CD4-positive, alpha-beta T cell treated with Interleukin-6 for 4 hours (primary cell): Measurements from ENCODE around the gene TTC39A.
"Not testable (repeated sequence)": the region's sequence is repeated elsewhere in the genome, so short reads cannot be mapped to it uniquely, and the experiment has no call there.

ENCODE experiments used
- DNase-seq: peaks from one replicate; pipeline ENCODE4 v3.0.0-alpha.2; 2020; ENCODE audit warnings: mixed read lengths

The TTC39A gene

DNA sequence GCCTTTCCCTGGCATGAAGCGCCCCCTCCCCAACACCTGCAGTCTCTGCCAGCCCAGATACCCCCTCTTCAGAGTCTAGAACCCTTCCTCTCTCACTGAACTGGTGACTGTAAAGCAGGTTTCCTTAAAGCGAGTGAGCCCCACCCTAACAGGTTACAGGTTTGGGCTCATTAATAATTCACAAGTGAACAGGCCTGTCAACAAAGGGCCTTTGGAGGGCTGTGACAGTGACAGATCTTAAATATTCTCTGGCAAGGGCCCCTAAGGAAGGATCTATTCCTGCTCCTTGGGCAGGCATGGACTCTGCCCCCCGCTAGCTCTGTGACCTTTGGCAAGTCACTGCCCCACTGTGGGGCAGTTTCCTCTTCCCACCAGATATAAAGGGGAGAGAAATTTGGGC lies 5.6 kb upstream of the TTC39A start:
- DNase-seq: no peak

DNA sequence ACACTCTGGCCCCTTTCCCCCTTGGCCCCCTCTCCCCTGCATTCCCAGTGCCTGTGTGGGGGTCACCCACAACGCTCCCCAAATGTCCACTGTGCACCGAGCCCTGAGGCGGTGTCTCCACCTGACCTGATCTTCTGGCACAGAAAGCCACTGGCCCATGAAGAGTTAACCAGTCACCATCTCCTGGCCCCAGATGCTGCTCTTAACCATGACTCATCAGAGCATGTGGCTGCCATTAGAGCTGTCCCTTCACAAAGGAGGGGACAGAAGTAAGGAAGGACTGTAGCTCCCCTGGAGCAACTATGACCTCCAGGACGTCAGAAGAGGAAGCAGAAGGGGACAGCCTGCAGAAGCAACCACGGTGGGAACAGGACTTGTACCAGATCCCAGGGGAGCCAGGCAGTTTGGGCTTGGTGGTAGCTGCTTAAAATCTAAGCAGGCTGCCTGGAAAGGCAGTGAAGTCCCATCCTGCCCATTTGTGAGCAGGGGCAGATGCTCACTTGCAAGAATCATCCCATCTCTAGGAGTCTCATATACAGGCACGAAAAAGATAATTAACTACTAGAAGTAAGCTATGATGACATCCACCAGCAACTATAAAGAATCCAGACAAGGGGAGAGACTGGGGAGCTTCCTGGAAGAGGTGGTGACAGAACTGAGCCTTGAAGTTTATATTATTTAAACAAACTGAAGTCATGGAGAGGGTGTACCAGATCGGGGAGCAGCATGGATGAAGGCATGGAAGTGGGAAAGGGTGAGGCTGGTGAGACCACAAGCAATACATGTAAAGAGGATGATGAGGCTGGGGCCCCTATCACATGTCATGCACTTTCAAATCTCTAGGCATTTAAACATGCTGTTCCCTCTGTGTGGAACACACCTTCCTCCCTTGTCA lies 1.1 kb upstream of the TTC39A start:
- DNase-seq: no peak

DNA sequence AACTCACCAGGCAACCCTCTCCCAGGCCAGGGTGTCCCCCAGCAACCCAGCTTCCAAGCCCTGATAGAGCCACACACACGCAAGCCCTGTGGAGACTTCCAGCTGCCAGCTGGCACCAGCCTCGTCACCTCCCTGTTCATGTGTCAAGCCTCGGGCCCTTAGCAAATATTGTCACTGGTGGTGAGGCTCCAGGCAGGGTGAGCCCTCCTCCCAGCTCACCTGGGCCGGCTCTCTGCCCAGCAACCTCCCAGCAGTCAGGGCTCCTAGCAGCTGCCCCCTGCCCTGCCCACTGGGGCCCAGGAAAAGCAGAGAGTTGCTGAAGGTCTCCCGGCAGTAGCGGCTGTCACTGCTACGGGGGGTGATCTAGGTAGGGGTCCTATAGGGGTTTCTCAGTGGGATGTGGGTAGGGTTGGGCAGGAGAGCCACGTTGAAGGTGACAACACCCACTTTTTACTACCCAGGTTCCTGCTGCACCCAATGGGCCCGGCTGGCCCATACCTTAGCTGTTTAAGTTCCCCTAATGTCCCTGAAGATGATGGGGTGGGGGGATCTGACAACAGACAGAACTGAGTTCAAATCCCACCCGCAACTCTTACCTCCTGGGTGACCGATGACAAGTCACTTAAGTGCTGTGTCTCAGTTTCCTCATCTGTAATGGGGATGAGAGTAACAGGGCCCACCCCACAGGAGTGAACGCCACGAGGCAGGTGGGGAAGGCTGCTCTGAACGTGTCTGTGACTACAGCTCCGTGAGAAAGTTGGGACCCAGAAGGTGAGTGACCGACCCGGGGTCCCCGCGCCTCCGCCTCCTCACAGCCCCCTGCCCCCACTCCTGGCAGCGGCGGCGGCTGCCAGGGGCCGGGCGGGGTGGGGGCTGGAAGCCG lies 678 bp downstream of the TTC39A start:
- DNase-seq: no peak

DNA sequence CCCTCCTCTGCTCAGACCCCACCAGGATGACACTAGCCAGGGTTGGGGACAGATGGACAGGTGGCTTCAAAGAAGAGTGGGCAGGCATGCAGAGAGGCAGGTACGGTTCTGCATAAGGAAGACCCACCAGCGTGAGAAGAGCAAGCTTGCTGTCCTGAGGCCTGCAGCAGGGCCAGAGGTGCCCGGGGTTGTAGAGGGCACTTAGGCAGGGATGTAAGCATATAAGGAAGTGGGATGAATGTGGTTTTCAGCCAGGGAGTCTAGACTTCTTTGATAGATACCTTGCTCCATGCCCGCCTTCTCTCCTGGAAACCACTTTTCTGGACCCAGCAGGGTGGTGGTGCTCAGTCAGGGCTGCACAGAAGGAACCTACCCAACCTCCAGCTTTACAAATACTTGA lies 1.4 kb downstream of the TTC39A start:
- DNase-seq: no peak

DNA sequence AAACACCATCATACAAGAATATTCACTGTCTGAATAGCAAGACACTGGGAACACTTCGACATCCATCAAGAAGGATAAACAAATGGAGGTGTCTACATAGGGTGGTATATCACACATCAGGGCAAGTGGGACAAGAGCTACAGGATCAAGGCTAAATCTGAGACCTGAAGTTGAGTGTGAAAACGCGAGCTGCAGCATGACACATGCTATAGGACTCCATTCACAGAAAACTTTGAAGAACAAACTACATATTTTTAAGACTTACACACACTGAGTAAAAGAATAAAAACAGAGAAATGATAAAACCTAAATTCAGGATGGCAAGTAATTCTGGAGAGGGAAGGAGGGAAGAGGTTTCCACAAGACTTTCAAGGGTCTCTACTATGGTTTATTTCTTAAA lies 2.1 kb downstream of the TTC39A start:
- no peak for DNase-seq

DNA sequence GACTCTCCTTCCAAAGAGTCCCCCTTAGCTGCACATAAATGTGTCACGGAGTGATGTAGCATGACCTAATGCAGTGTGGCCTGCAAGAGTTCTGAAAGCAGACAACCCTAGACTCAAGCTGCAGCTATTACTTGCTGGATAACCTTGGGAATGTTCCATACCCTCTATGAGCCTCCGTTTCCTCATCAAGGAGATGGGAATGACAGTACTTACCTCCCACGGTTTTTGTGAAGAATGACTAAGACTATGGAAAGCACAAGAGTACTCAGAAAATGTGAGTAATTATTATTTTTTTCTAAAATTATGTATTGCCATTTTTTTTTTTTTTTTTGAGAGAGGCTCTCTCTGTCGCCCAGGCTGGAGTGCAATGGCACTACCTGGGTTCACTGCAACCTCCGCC lies 3.0 kb downstream of the TTC39A start:
- DNase-seq: no peak

DNA sequence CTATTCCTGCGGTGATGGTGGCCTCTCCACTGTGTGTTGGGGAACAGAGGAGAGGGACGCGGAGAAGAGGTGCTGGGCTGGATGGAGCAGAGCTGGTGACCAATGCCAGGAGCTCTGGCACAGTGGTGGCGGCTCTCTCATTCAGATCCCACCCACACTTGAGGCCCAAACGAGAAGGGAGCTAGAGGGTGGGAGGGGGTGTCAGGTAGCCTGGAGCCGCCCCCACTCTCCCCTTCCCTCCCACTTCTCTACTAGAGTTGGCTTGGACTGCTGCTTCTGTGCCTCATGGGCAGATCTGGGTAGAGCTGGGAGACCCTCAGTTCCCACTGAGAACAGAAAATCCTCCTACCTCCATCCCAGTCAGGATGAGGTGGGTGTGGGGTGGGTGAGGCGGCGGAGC lies 3.5 kb downstream of the TTC39A start:
- DNase-seq: no peak

DNA sequence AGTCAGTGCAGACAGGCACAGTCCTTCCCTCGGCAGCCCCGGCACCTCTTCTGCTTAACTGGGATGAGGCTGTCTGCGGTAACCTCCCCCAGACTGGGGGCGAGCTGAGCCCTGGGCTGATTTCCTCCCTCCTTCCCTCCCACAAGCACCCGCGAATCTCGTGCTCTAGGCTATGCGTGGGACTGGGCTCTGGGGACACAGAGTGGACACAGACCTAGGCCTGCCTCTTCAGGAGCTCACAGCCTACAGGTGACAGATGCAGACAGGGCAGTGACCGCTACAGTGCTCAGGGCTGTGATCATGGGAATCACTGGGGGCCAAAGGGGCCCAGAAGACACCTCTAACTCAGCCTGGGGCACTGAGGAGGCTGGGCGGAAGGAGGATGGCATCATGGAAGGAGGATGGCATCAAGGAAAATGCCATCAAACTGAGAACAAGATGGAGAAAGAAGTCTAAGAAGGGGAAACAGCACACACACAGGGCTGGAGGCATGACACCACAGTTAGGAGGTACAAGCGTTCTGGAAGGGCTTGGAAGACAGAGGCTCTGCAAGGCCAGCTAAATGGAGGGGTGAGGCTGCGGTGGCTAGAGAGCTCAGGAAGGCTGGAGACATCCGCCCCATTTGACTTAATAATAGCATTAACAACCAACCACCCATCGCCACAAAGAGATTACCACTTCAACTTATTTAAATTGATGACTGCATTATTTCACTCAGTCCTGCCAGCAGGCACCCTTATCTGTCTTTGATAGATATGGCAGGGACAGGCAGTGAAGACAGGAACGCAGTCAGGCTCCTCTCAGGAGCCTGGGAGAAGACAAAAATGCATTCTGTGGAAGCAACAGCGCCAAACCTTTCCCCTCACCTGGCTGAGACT lies 4.2 kb downstream of the TTC39A start:
- DNase-seq: no peak

DNA sequence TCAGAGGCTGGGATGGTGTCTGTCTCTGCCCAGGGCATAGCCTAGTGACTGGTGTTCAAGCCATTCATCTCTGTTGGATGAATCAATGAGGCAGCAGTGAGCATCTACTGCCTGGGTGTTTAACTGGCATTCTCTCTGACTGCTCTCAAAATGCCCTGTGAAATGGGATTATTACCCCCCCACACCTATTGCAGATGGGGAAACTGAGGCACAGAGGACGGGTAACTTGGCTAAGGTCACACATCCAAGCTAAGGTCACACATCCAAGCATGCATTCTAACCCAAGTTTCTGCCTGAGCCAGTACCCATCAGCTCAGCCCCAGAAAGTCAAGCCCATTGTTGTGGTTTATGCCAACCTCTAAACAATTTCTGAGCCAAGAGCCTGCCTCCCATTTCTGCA lies 5.0 kb downstream of the TTC39A start:
- DNase-seq: no peak

DNA sequence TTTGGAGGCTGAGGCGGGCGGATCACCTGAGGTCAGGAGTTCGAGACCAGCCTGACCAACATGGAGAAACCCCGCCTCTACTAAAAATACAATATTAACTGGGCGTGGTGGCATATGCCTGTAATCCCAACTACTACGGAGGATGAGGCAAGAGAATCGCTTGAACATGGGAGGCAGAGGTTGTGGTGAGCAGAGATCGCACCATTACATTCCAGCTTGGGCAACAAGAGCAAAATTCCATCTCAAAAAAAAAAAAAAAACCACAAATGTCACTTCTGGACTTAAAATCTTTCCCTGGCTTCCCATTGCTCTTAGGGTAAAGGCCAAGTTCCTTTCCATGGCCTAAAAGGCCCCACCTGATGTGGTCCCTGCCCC lies 5.4 kb downstream of the TTC39A start:
- not testable (repeated sequence) for DNase-seq

DNA sequence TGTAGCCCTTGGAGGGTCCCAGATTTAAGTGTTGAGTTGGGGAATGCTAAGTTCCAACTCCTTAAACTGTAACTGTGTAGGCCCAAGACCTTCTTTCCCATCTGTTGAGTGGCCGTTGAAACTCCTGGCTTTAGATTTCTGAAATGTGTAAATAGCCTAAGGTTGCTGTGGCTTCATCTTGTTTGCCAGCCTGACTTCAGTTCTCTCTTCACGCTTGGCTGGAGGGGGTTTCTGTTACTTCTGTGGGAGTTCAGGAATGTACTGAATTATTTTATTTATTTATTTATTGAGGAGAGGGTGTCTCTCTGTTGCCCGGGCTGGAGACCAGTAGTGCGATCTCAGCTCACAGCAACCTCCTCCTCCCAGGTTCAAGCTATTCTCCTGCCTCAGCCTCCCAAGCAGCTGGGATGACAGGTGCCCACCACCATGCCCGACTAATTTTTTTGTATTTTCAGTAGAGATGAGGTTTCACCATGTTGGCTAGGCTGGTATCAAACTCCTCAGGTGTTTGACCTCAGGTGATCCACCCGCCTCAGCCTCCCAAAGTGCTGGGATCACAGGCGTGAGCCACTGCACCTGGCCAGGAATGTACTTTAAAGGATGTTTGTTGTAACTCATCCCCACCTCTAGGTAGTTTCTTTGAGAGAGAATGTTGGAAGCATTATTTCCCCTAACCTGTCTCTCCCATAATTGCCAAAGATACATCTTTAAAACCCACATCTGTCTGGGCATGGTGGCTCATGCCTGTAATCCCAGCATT lies 5.9 kb downstream of the TTC39A start:
- DNase-seq: no peak

DNA sequence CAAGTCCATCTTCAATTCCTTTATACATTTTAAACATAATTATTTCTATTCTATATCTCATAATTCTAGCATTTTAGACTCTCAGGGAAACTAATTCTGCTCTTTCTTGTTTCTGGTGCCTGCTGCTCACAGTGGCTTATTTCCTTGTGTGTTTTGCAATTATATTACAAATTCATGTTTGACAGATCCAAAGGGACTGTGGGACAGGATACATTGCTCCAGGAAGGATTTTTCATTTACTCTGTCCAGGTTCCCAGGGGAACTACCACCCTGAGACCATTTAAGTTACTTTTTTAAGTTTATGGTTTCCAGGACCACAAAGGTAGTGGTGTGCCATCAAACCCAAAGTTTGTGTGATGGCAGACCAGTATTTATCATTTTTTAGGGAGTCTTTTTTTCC lies 6.6 kb downstream of the TTC39A start:
- no peak for DNase-seq

DNA sequence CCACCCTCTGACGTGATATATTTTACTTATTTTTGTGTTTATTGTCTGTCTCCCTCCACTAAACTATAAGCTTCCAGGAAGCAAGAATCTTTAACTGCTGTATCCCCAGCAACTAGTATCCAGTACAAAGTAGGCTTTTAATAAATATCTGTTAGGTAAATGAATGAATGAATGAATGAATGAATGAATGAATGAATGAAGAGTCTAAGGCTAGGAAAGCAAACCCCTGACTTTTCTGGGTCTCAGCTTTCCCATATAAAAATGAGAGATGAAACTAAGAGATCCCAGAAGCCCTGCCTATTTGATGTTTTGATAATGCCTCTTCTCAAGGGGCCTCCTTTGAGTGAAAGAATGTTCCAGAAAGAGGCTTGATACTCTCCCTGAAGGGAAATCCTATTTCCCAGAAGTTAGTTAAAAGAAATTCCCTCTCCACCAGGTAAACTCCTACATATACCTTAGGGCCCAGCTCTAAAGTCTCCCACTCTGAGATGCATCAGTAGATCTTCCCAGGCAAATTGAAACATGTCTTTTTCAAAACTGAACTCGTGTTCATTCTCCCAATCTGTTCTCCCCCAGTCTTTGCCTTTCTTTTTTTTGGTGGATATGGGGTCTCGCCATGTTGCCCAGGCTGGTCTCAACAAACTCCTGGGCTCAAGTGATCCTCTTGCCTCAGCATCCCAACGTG lies 7.8 kb downstream of the TTC39A start:
- no peak for DNase-seq

DNA sequence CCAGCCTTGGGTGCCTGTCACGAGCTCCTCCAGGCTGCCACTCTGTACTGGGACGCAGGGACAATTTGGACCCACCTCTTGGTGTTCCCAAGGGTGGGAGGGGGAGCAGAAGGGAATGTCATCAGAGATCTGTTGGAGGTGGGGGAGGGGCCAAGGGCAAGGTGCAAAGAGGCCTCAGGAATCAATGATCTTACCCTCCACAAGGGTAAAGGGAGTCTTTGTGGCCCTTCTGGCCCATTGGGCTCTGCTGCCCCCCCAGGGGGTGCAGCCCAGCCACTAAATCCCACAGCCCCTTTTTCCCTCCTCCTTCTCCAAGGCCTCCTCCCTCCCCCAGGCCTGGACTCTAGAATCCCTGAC lies 8.5 kb downstream of the TTC39A start:
- no peak for DNase-seq

DNA sequence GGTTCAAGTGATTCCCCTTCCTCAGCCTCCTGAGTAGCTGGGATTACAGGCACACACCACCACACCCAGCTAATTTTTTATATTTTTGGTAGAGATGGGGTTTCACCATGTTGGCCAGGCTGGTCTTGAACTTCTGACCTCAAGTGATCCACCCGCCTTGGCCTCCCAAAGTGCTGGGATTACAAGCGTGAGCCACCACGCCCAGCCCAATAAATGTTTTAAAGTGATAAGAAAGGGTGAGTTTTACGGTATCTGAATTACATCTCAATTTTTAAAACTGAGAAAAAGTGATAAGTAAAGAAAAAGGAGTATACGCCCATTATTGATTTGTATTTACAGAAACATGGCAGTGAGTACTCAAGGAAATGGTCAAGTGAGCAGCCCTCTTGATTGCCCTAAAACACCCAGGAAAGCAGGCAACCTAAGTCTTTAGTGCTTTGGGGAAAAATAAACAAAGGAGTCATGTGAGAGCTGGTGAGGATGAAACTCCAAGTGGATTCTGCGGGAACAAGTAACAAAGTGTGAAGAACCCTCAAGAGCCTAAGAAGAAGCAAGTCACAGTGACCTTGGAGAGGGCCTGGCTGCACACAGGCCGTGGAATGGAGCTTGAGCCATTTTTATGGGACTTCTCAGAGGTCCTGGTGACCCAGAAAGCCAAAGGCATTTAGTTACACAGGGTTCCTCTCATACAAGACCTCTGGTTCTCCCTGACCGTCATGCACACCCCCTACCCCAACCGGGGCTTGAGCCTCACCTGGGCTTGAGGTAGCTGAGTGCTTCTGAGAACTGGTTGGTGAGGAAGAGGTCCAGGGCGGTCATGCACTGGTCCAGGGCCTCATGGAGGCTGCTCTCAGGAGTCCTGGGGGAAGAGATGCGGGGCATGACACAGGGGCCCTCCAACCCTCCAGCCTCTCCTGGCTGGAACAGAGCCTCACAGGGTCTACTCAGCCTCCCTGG lies 9.1 kb downstream of the TTC39A start:
- DNase-seq: no peak

DNA sequence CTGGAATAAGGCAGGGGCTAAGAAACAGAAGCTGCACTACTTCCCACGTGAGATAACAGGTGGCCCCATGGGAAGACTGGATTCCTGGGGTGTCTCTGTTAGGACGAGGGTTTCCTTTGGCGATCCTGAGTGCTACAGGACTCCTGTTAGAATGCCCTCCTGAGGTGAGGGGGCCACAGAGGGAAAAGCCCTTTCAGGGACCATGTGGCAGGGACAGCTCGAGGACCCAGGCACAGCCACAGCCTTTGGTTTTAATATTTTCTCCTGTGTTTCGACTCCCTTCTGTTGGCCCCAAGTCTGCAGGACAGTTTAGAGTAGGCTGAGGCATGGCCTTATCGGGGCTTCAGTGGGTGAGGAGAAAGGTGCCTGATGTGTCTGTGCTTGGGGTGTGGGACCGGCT lies 12.6 kb downstream of the TTC39A start:
- no peak for DNase-seq

DNA sequence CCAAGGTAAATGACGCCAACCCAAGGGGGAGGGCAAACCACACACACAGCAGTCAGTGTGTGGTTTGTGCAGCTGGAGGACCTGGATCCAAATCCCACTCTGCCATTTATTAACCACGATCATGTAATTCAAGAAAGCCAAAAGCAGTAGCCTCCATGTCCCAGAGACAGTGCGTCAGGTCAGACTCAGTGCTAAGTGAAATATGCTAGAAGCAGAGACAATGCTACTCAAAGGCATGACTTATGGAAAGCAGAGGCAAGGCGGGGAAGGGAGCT lies 13.6 kb downstream of the TTC39A start:
- DNase-seq: no peak

DNA sequence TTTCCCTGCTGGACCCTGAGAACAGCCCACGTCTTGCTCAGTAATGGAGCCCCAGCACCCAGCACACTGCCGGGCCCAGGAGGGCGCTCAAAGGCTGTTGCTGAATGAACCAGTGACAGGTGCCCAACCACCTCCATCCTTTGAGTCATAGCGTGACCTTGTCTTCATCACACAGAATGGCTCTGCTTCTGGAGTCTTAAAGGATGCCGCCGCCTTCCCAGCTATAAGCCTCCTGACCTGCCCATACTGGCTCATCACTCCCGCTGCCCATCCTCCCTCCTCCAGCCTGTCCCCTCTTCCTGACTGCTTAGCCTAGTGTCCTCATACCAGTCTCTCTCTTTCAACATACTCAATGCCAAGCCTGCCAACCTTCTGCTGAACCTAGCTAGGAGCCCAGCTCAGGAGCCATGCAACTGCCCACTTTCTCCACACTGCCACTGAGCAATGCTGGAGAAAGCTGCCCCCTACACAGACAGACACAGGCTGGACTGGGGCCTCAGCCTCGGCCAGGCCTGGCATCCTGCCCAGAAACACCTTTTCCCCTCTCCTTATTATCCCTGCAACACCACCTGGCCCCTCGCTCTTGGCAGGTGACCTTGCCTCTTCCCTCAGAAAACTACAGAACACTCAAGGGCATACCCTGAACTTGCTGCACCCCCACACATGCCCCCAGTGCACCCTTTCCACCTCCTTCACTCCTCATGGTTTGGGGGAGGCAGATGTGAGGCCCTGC lies 14.1 kb downstream of the TTC39A start:
- no peak for DNase-seq

DNA sequence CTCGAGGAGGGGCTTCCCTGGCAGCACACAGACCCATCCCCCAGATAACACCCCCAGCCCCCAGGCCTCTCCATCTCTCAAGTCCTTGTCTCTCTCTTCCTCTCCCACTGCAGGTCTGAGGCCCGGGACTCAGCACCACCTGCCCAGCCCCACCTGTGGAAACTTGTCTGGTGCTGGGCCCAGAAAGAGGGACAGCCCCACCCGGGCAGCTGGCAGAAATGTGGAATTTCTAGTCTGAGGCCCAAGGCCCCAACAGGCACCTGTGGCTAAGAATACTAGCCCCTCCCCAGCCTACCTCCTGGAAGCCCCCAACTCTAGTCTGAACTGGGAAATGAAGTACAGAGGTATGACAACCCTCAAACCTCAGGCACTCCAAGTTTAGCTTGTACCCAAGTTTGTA lies 15.4 kb downstream of the TTC39A start:
- DNase-seq: no peak
